DND-41 (cell line): ENCODE results near the gene PDE4D.

Experiments used
- CTCF ChIP-seq: IDR thresholded peaks from 2 replicates; pipeline ENCODE4 v1.5.1; 2012; ENCODE audit warnings: borderline replicate concordance, low read length, moderate library complexity, mild to moderate bottlenecking; ENCODE audit not compliant: poor library complexity, severe bottlenecking; ENCODE audit errors: extremely low read depth
- EZH2 ChIP-seq: IDR thresholded peaks from 3 replicates; pipeline ENCODE4 v1.6.1; 2012; ENCODE audit warnings: borderline replicate concordance, low read depth, mild to moderate bottlenecking, moderate library complexity, low read length, inconsistent platforms; ENCODE audit not compliant: severe bottlenecking

GRCh38 chr5:59049095-59049494 lies 844.4 kb downstream of the PDE4D start:
- TF ChIP-seq CTCF (no peak), EZH2 (no peak)
